ENCODE results near the gene CDK10.

CDK10 gene

DNA sequence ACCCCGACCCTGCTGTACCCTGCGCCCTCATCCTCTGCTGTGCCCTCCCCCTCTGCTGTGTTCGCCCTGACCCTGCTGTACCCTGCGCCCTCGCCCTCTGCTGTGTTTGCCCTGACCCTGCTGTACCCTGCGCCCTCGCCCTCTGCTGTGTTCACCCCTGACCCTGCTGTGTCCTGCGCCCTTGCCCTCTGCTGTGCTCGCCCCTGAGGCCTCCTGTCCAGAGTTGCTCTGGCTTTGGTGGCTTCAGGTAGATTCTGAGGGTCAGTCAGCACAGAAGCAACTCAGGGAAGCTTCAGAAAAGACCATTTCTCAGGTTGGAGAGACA lies 46.4 kb downstream of the CDK10 start:
- no peak for DNase-seq (ENCODE audit: low read depth, low spot score)
- Histone ChIP-seq H3K9me3 (ENCODE audit: insufficient read depth, low read length) (no peaks in the 10 kb centered on the region), H3K4me3 (ENCODE audit: insufficient read length, low read depth) (no peak overlapping the region), H3K36me3 (ENCODE audit: insufficient read depth, insufficient read length, low read length) (peaks cover 93% of the 10 kb centered on the region), H3K9ac (ENCODE audit: insufficient read length, low read depth) (no peak overlapping the region), H3K4me1 (ENCODE audit: insufficient read depth, insufficient read length) (peaks cover 19% of the 10 kb centered on the region), H3K27me3 (ENCODE audit: insufficient read depth, insufficient read length) (no peaks in the 10 kb centered on the region)
- TF ChIP-seq SUZ12 (IDR thresholded peaks at IDR 0.05; ENCODE audit: extremely low read depth, insufficient read depth, insufficient read length) (no peak), ZNF274 (IDR thresholded peaks at IDR 0.05; ENCODE audit: low read depth, low read length) (no peak), YY1 (IDR thresholded peaks at IDR 0.05; ENCODE audit: insufficient read depth, insufficient read length) (no peak)

DNA sequence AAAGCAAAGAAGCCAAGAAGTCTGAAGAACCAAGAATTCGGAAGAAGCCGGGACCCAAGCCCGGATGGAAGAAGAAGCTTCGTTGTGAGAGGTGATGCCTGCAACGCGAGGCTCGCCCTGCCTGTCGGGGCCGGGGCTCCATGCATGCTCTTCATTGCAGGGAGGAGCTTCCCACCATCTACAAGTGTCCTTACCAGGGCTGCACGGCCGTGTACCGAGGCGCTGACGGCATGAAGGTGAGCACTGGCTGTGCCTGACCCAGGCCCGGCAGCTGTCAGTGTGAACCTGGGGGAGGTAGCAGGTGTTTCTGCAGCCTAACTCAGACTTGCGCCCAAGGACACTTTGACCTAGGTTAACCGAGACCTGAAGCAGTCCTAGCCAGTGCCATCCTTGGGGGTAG lies 46.8 kb downstream of the CDK10 start:
- no peak for TF ChIP-seq SUZ12 (IDR thresholded peaks at IDR 0.05; ENCODE audit: extremely low read depth, insufficient read depth, insufficient read length)
- no peak for TF ChIP-seq YY1 (IDR thresholded peaks at IDR 0.05; ENCODE audit: insufficient read depth, insufficient read length)
- TF ChIP-seq ZNF274 (IDR thresholded peaks at IDR 0.05; ENCODE audit: low read depth, low read length) = no peak
- H3K4me3 ChIP-seq (ENCODE audit: insufficient read length, low read depth) = no peak overlapping the region
- H3K27me3 ChIP-seq (ENCODE audit: insufficient read depth, insufficient read length) = no peaks in the 10 kb centered on the region
- no peak overlapping the region for H3K9ac ChIP-seq (ENCODE audit: insufficient read length, low read depth)
- no peak for DNase-seq (ENCODE audit: low read depth, low spot score)
- H3K4me1 ChIP-seq (ENCODE audit: insufficient read depth, insufficient read length) = peaks cover 19% of the 10 kb centered on the region
- H3K36me3 ChIP-seq (ENCODE audit: insufficient read depth, insufficient read length, low read length) = peaks cover 95% of the 10 kb centered on the region
- H3K9me3 ChIP-seq (ENCODE audit: insufficient read depth, low read length) = no peaks in the 10 kb centered on the region

DNA sequence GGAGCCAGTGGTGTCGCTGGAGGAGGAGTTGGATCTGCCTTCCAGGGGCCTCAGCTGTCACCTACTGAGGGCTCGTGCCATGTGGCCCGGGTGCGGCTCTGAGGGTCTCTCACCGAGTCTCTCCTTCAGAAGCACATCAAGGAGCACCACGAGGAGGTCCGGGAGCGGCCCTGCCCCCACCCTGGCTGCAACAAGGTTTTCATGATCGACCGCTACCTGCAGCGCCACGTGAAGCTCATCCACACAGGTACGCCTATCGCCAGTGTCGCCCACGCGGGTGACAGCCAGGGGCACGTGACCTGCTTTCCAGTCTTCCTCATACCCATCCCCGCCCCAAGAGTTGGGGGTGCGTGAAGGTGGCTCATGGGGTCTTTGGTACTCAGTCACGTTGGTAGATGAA lies 47.3 kb downstream of the CDK10 start:
- H3K9ac ChIP-seq (ENCODE audit: insufficient read length, low read depth) = no peak overlapping the region
- TF ChIP-seq ZNF274 (IDR thresholded peaks at IDR 0.05; ENCODE audit: low read depth, low read length) = no peak
- DNase-seq (ENCODE audit: low read depth, low spot score) = no peak
- H3K27me3 ChIP-seq (ENCODE audit: insufficient read depth, insufficient read length) = no peaks in the 10 kb centered on the region
- peaks cover 96% of the 10 kb centered on the region for H3K36me3 ChIP-seq (ENCODE audit: insufficient read depth, insufficient read length, low read length)
- H3K4me1 ChIP-seq (ENCODE audit: insufficient read depth, insufficient read length) = peaks cover 19% of the 10 kb centered on the region
- H3K4me3 ChIP-seq (ENCODE audit: insufficient read length, low read depth) = no peak overlapping the region
- H3K9me3 ChIP-seq (ENCODE audit: insufficient read depth, low read length) = no peaks in the 10 kb centered on the region

- no peak overlapping the region for H3K4me3 ChIP-seq (ENCODE audit: insufficient read length, low read depth)
- no peak overlapping the region for H3K9ac ChIP-seq (ENCODE audit: insufficient read length, low read depth)
- no peaks in the 10 kb centered on the region for H3K9me3 ChIP-seq (ENCODE audit: insufficient read depth, low read length)
- TF ChIP-seq SUZ12 (IDR thresholded peaks at IDR 0.05; ENCODE audit: extremely low read depth, insufficient read depth, insufficient read length) = no peak
- no peak for TF ChIP-seq YY1 (IDR thresholded peaks at IDR 0.05; ENCODE audit: insufficient read depth, insufficient read length)
- TF ChIP-seq ZNF274 (IDR thresholded peaks at IDR 0.05; ENCODE audit: low read depth, low read length) = no peak
- peaks cover 4% of the 10 kb centered on the region for H3K4me1 ChIP-seq (ENCODE audit: insufficient read depth, insufficient read length)
- no peak for DNase-seq (ENCODE audit: low read depth, low spot score)
- H3K27me3 ChIP-seq (ENCODE audit: insufficient read depth, insufficient read length) = no peaks in the 10 kb centered on the region
- H3K36me3 ChIP-seq (ENCODE audit: insufficient read depth, insufficient read length, low read length) = peaks cover 96% of the 10 kb centered on the region
Observed at GRCh38 chr16:89736554-89736953, 50.1 kb downstream of the CDK10 start.

DNA sequence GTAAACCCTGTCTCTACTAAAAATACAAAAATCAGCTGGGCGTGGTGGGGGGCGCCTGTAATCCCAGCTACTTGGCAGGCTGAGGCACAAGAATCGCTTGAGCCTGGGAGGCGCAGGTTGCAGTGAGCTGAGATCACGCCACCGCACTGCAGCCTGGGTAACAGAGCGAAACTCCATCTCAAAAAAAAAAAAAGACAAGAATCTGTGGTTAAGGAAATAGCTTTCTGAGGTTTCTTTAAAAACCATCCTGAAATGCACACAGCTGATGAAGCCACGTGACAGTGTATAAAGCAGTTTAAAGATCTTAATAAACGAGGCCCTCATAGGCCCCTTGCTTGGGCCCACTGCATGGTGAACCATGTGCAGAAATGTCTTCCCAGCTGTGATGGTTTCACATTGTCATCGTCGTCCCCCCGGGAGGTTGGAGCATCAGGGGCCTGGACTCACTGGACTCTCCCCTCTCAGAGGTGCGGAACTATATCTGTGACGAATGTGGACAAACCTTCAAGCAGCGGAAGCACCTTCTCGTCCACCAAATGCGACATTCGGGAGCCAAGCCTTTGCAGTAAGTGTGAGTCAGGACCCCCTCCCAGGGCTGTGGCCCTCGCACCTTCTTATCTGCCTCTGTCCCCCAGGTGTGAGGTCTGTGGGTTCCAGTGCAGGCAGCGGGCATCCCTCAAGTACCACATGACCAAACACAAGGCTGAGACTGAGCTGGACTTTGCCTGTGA lies 51.0 kb downstream of the CDK10 start:
- Histone ChIP-seq H3K36me3 (ENCODE audit: insufficient read depth, insufficient read length, low read length) (peaks cover 94% of the 10 kb centered on the region), H3K4me3 (ENCODE audit: insufficient read length, low read depth) (no peak overlapping the region), H3K9me3 (ENCODE audit: insufficient read depth, low read length) (no peaks in the 10 kb centered on the region), H3K27me3 (ENCODE audit: insufficient read depth, insufficient read length) (no peaks in the 10 kb centered on the region), H3K9ac (ENCODE audit: insufficient read length, low read depth) (no peak overlapping the region), H3K4me1 (ENCODE audit: insufficient read depth, insufficient read length) (peaks cover 6% of the 10 kb centered on the region)
- TF ChIP-seq ZNF274 (IDR thresholded peaks at IDR 0.05; ENCODE audit: low read depth, low read length) = no peak
- no peak for TF ChIP-seq SUZ12 (IDR thresholded peaks at IDR 0.05; ENCODE audit: extremely low read depth, insufficient read depth, insufficient read length)
- no peak for TF ChIP-seq YY1 (IDR thresholded peaks at IDR 0.05; ENCODE audit: insufficient read depth, insufficient read length)
- DNase-seq (ENCODE audit: low read depth, low spot score) = no peak

DNA sequence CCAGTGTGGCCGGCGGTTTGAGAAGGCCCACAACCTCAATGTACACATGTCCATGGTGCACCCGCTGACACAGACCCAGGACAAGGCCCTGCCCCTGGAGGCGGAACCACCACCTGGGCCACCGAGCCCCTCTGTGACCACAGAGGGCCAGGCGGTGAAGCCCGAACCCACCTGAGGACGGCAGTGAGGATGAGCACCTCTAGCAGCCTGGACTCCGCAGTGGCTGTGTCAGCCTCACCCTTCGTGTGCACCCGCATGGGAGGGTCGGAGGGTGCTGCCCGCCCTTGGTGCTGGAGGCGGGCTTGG lies 51.5 kb downstream of the CDK10 start:
- Histone ChIP-seq H3K27me3 (ENCODE audit: insufficient read depth, insufficient read length) (no peaks in the 10 kb centered on the region), H3K9ac (ENCODE audit: insufficient read length, low read depth) (no peak overlapping the region), H3K36me3 (ENCODE audit: insufficient read depth, insufficient read length, low read length) (peaks cover 94% of the 10 kb centered on the region), H3K4me1 (ENCODE audit: insufficient read depth, insufficient read length) (peaks cover 6% of the 10 kb centered on the region), H3K9me3 (ENCODE audit: insufficient read depth, low read length) (no peaks in the 10 kb centered on the region), H3K4me3 (ENCODE audit: insufficient read length, low read depth) (no peak overlapping the region)
- TF ChIP-seq SUZ12 (IDR thresholded peaks at IDR 0.05; ENCODE audit: extremely low read depth, insufficient read depth, insufficient read length) (no peak), YY1 (IDR thresholded peaks at IDR 0.05; ENCODE audit: insufficient read depth, insufficient read length) (no peak), ZNF274 (IDR thresholded peaks at IDR 0.05; ENCODE audit: low read depth, low read length) (no peak)
- DNase-seq (ENCODE audit: low read depth, low spot score) = no peak

DNA sequence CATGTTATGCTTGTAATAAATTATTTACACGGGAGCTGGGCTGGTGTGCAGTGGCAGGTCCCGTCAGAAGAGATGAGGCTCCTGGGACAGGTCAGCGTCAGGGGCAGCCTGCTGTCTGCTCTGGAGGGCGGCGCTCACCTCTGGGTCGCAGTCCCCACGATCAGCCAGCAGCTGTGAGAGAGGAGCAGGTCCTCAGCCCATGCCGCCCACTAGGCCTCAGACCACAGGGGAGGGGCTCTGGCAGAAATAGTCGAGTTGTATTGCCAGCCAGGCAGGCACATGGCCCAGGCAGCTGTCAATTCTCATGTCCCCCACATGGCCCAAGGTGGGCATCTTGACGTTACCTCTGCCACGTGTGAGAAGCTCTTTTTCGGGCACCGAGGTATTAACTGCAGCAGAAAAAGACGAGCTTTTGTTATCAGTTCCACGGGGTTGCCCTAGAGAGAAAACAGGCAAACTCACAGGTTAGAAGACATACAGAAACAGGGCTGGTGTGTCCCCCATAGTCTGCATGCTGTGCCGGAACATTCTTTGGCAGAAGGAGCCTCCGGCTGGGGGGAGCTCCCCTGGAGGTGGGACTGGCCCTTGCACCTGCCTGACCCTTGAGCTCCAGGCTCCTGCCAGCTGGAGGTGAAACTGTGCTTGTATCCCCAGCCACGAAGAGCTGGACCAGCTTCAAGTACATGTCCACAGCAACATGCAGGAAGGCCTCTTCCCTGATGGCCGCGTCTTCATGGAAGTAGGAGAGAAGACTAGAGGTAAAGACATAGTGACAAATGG lies 52.2 kb downstream of the CDK10 start:
- peaks cover 94% of the 10 kb centered on the region for H3K36me3 ChIP-seq (ENCODE audit: insufficient read depth, insufficient read length, low read length)
- H3K9me3 ChIP-seq (ENCODE audit: insufficient read depth, low read length) = no peaks in the 10 kb centered on the region
- no peak for DNase-seq (ENCODE audit: low read depth, low spot score)
- no peaks in the 10 kb centered on the region for H3K27me3 ChIP-seq (ENCODE audit: insufficient read depth, insufficient read length)
- H3K9ac ChIP-seq (ENCODE audit: insufficient read length, low read depth) = no peak overlapping the region
- peaks cover 3% of the 10 kb centered on the region for H3K4me1 ChIP-seq (ENCODE audit: insufficient read depth, insufficient read length)
- no peak overlapping the region for H3K4me3 ChIP-seq (ENCODE audit: insufficient read length, low read depth)
- TF ChIP-seq ZNF274 (IDR thresholded peaks at IDR 0.05; ENCODE audit: low read depth, low read length) (no peak), SUZ12 (IDR thresholded peaks at IDR 0.05; ENCODE audit: extremely low read depth, insufficient read depth, insufficient read length) (no peak), YY1 (IDR thresholded peaks at IDR 0.05; ENCODE audit: insufficient read depth, insufficient read length) (no peak)
